Activated naive CD4-positive, alpha-beta T cell treated with anti-CD3 and anti-CD28 coated beads for 36 hours (primary cell): ENCODE data around the gene TCF4. TPM values are rescaled to one million over a fixed set of nuclear protein-coding genes. Genes with fewer than 3 reads are reported as not detected.

Experiments
- CTCF ChIA-PET: fragments of 350-600 bp; sonication (Branson Sonifier 250); formaldehyde crosslinking; loops from one replicate; lab custom pipeline; 2021; ENCODE audit warnings: antibody characterized with exemption; lab: Charles Lee
- DNase-seq: peaks from one replicate; pipeline ENCODE4 v3.0.0-alpha.2; 2020
- H3K27ac Mint-ChIP-seq: one replicate; pipeline ENCODE4 v1.8.0; 2021; ENCODE audit warnings: mild to moderate bottlenecking, mixed read lengths
- H3K27me3 Mint-ChIP-seq: one replicate; pipeline ENCODE4 v1.8.0; 2021; ENCODE audit warnings: low read depth, mixed read lengths
- H3K36me3 Mint-ChIP-seq: one replicate; pipeline ENCODE4 v1.8.0; 2021; ENCODE audit warnings: low read depth, mixed read lengths
- H3K4me1 Mint-ChIP-seq: one replicate; pipeline ENCODE4 v1.8.0; 2021; ENCODE audit warnings: low read depth, mixed read lengths
- H3K4me3 Mint-ChIP-seq: one replicate; pipeline ENCODE4 v1.8.0; 2021; ENCODE audit warnings: mild to moderate bottlenecking, moderate library complexity, mixed read lengths
- H3K9me3 Mint-ChIP-seq: one replicate; pipeline ENCODE4 v1.8.0; 2021; ENCODE audit warnings: mixed read lengths
- intact Hi-C: fragments of 100-400 bp; cut with micrococcal nuclease; formaldehyde crosslinking; loops from one replicate; pipeline ENCODE4 v1.15.1; 2023
- total RNA-seq, 2 experiments: library from RNA; stranded (reverse); gene quantifications; one replicate each; pipeline ENCODE4 v1.2.3, GENCODE V29; 2021

Gene TCF4
- total RNA-seq, 2 experiments from 2014 or later = 0.49 to 0.91 TPM

DNA sequence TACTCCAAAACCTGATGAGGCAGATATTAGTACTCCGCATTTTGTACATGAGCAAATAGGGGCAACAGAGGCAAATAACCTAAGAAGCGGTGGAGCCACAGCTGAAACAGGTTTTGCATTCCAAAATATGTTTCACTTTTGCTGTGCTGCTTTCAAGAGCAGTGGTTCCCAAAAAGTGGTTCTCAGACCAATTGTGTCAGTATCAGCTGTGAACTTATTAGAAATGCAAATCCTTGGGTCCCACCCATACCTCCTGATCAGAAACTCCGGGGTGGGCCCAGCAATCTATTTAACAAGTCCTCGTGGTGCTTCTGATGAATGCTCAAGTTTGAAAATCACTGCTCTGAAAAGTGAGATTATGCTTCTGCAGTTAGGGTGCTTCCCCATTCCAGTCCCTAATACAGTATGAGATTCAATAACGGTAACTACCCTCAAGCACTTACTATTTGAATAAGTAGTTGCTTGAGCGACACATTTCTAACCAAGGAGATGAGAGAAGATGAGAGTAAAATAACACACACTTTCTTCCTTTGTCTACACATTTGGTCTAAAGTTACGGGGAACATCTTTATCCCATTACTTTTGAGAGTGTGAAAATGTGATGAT is 17.8 kb upstream of the TCF4 start:
- Mint-ChIP-seq H3K27me3 (no peaks in the 10 kb centered on the region), H3K4me1 (no peaks in the 10 kb centered on the region), H3K4me3 (no peak overlapping the region), H3K27ac (no peak overlapping the region), H3K9me3 (no peaks in the 10 kb centered on the region), H3K36me3 (no peaks in the 10 kb centered on the region)
- CTCF ChIA-PET = no interaction called here
- intact Hi-C loops = no loop called here
- DNase-seq = no peak

DNA sequence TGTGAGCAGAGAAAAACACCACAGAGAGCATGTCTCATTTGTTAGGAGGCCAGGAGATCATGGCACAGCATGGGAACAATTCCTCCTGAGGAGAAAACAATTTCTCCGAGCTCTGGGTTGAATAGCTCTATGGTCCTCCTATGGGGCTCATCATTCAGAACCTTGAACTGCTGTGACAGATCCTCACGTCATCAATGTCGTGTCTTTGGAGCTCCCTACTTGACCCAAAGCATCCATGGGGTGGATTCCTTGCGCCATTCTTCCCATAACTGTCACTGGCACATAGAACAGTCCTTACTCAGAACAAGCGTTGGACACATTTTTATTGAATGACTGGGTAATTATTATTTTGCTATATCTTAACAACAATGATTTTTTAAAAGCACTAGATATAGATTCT is 15.8 kb upstream of the TCF4 start:
- no peak for DNase-seq
- intact Hi-C loops = no loop called here
- no peak overlapping the region for H3K27ac Mint-ChIP-seq
- H3K27me3 Mint-ChIP-seq = no peaks in the 10 kb centered on the region
- H3K9me3 Mint-ChIP-seq = no peaks in the 10 kb centered on the region
- H3K4me3 Mint-ChIP-seq = no peak overlapping the region
- no peaks in the 10 kb centered on the region for H3K36me3 Mint-ChIP-seq
- CTCF ChIA-PET = no interaction called here
- H3K4me1 Mint-ChIP-seq = no peaks in the 10 kb centered on the region

DNA sequence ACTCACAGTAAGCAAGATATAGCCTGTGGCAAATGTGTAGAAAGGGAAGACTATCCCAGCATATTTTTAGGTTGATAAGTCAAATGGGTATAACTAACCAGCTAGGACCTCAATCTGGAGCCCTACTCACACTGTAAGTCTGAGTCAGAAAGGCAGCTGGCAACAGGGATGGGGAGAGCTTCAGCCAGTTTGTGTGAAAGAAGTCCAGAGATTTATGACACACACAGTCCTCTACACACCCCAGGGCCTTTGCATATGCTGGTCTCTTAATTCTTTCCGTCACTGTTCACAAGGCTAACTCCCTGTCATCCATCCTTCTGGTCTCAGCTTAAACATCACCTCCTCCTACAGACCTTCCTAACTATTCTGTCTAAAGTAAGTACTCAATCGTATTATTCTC is 5.9 kb upstream of the TCF4 start:
- CTCF ChIA-PET = no interaction called here
- H3K4me1 Mint-ChIP-seq = peaks cover 5% of the 10 kb centered on the region
- intact Hi-C loops = no loop called here
- no peak overlapping the region for H3K27ac Mint-ChIP-seq
- no peak overlapping the region for H3K4me3 Mint-ChIP-seq
- H3K27me3 Mint-ChIP-seq = peaks cover 27% of the 10 kb centered on the region
- H3K9me3 Mint-ChIP-seq = no peaks in the 10 kb centered on the region
- H3K36me3 Mint-ChIP-seq = no peaks in the 10 kb centered on the region
- no peak for DNase-seq

DNA sequence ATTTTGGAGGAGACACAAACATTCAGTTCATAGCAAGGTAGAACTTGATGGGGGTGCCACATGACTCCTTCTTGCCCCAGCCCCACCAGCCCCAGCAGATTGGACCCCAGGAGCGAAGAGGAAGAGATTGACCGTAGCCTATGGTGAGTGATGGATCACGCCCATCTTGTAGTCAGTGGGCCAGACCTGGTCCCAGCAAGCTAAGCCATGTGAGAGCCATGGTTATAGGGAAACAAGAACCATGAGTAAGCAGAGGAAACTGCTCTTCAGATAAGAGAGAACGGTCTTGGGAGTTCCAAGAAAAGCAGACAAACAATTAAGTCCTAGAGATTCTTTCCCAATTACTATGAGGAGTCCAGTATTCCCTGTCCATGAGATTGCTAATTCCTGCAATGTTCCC is 4.6 kb upstream of the TCF4 start:
- H3K27ac Mint-ChIP-seq = no peak overlapping the region
- peaks cover 2% of the 10 kb centered on the region for H3K36me3 Mint-ChIP-seq
- DNase-seq = no peak
- H3K27me3 Mint-ChIP-seq = peaks cover 35% of the 10 kb centered on the region
- intact Hi-C loops = no loop called here
- CTCF ChIA-PET = no interaction called here
- H3K9me3 Mint-ChIP-seq = no peaks in the 10 kb centered on the region
- H3K4me3 Mint-ChIP-seq = no peak overlapping the region
- peaks cover 10% of the 10 kb centered on the region for H3K4me1 Mint-ChIP-seq

- intact Hi-C loops = no loop called here
- peaks cover 14% of the 10 kb centered on the region for H3K4me1 Mint-ChIP-seq
- no peak overlapping the region for H3K27ac Mint-ChIP-seq
- H3K4me3 Mint-ChIP-seq = no peak overlapping the region
- DNase-seq = no peak
- CTCF ChIA-PET = no interaction called here
- no peaks in the 10 kb centered on the region for H3K9me3 Mint-ChIP-seq
- H3K27me3 Mint-ChIP-seq = peaks cover 38% of the 10 kb centered on the region
- H3K36me3 Mint-ChIP-seq = peaks cover 2% of the 10 kb centered on the region
These were observed 4.1 kb upstream of the TCF4 start for GRCh38 chr18:55592106-55592505.

- Mint-ChIP-seq H3K27me3 (peaks cover 59% of the 10 kb centered on the region), H3K9me3 (no peaks in the 10 kb centered on the region), H3K27ac (no peak overlapping the region), H3K4me3 (peak overlapping the region; percentile 70), H3K4me1 (peaks cover 19% of the 10 kb centered on the region), H3K36me3 (peaks cover 2% of the 10 kb centered on the region)
- peak; percentile 86 for DNase-seq
- CTCF ChIA-PET = no interaction called here
- intact Hi-C loops = loop anchor here (1.0 to 10.0 kb wide), 7 partner anchors 100 to 1848 kb away; partner anchors contain the start of genes ONECUT2 and WDR7
These were observed 1.8 kb upstream of the TCF4 start for GRCh38 chr18:55589625-55590291.

- H3K4me1 Mint-ChIP-seq = peaks cover 19% of the 10 kb centered on the region
- no peaks in the 10 kb centered on the region for H3K9me3 Mint-ChIP-seq
- intact Hi-C loops = loop anchor here (1.0 to 10.0 kb wide), 7 partner anchors 100 to 1848 kb away; partner anchors contain the start of genes ONECUT2 and WDR7
- CTCF ChIA-PET = no interaction called here
- H3K4me3 Mint-ChIP-seq = peak overlapping the region; percentile 70
- no peak overlapping the region for H3K27ac Mint-ChIP-seq
- peaks cover 2% of the 10 kb centered on the region for H3K36me3 Mint-ChIP-seq
- DNase-seq = no peak
- peaks cover 59% of the 10 kb centered on the region for H3K27me3 Mint-ChIP-seq
These were observed 1.0 kb upstream of the TCF4 start for GRCh38 chr18:55588870-55589595.

GRCh38 chr18:55587418-55588110 is 428 bp downstream of the TCF4 start:
- no peaks in the 10 kb centered on the region for H3K9me3 Mint-ChIP-seq
- H3K4me3 Mint-ChIP-seq = peak overlapping the region; percentile 73
- CTCF ChIA-PET = no interaction called here
- peaks cover 66% of the 10 kb centered on the region for H3K27me3 Mint-ChIP-seq
- H3K36me3 Mint-ChIP-seq = peaks cover 2% of the 10 kb centered on the region
- H3K27ac Mint-ChIP-seq = no peak overlapping the region
- no peak for DNase-seq
- intact Hi-C loops = loop anchor here (2.0 to 10.0 kb wide), 5 partner anchors 173 to 1850 kb away; partner anchors contain the start of gene ONECUT2
- peaks cover 19% of the 10 kb centered on the region for H3K4me1 Mint-ChIP-seq

- no peaks in the 10 kb centered on the region for H3K9me3 Mint-ChIP-seq
- CTCF ChIA-PET = no interaction called here
- peaks cover 2% of the 10 kb centered on the region for H3K36me3 Mint-ChIP-seq
- intact Hi-C loops = loop anchor here (5.0 to 10.0 kb wide), 4 partner anchors 196 to 1851 kb away; partner anchors contain the start of gene ONECUT2
- no peak overlapping the region for H3K27ac Mint-ChIP-seq
- peaks cover 62% of the 10 kb centered on the region for H3K27me3 Mint-ChIP-seq
- H3K4me1 Mint-ChIP-seq = peaks cover 19% of the 10 kb centered on the region
- no peak for DNase-seq
- no peak overlapping the region for H3K4me3 Mint-ChIP-seq
These were observed 2.0 kb downstream of the TCF4 start for GRCh38 chr18:55585920-55586561.

GRCh38 chr18:55585065-55585919 is 2.7 kb downstream of the TCF4 start:
- CTCF ChIA-PET = interaction anchor here (1.0 kb wide), 1 partner anchor 65 kb away, joined by 3 read pairs; no protein-coding TSS in a partner anchor
- intact Hi-C loops = loop anchor here (5.0 to 10.0 kb wide), 4 partner anchors 197 to 1852 kb away; partner anchors contain the start of gene ONECUT2
- no peak for DNase-seq
- peaks cover 58% of the 10 kb centered on the region for H3K27me3 Mint-ChIP-seq
- H3K4me3 Mint-ChIP-seq = no peak overlapping the region
- H3K27ac Mint-ChIP-seq = no peak overlapping the region
- no peaks in the 10 kb centered on the region for H3K9me3 Mint-ChIP-seq
- peaks cover 19% of the 10 kb centered on the region for H3K4me1 Mint-ChIP-seq
- peaks cover 2% of the 10 kb centered on the region for H3K36me3 Mint-ChIP-seq

- H3K9me3 Mint-ChIP-seq = no peaks in the 10 kb centered on the region
- CTCF ChIA-PET = interaction anchor here (0.6 kb wide), 1 partner anchor 135 kb away, joined by 4 read pairs; no protein-coding TSS in a partner anchor
These were observed 3.8 kb downstream of the TCF4 start for GRCh38 chr18:55584201-55584600.

More at GRCh38 chr18:55584201-55584600, 3.8 kb downstream of the TCF4 start:
- peaks cover 15% of the 10 kb centered on the region for H3K4me1 Mint-ChIP-seq
- peaks cover 2% of the 10 kb centered on the region for H3K36me3 Mint-ChIP-seq
- peaks cover 48% of the 10 kb centered on the region for H3K27me3 Mint-ChIP-seq
- intact Hi-C loops = loop anchor here (10.0 kb wide), 2 partner anchors 869 to 991 kb away; no protein-coding TSS in a partner anchor
- no peak for DNase-seq
- H3K27ac Mint-ChIP-seq = no peak overlapping the region
- no peak overlapping the region for H3K4me3 Mint-ChIP-seq
